GM23338 (cell line): ENCODE measurements around the gene FAM168A. TPM values are rescaled to one million over a fixed set of nuclear protein-coding genes. Genes with fewer than 3 reads are reported as not detected.

Experiments
- ATAC-seq: fragments of 200-7000 bp; cut with Tn5 transposase; 3 replicates; pipeline ENCODE4 v1.9.1; 2020
- DNase-seq: peaks from one replicate; pipeline ENCODE4 v3.0.0-alpha.2; 2015; ENCODE audit warnings: low spot score
- H2AFZ ChIP-seq: fragments of 200-600 bp; sonication (generic); 2 replicates; pipeline ENCODE4 v1.8.0; 2016; ENCODE audit warnings: antibody characterized with exemption, mild to moderate bottlenecking, moderate library complexity
- H3F3A ChIP-seq: fragments of 200-600 bp; sonication (generic); replicated peaks from 2 replicates; pipeline ENCODE4 v1.8.0; 2017; ENCODE audit warnings: antibody characterized with exemption, mixed run types, low read depth
- H3K27ac ChIP-seq: fragments of 200-600 bp; sonication (generic); 2 replicates; pipeline ENCODE4 v1.6.1; 2016; ENCODE audit warnings: low read depth
- H3K27me3 ChIP-seq: fragments of 200-600 bp; sonication (generic); 2 replicates; pipeline ENCODE4 v1.8.0; 2016; ENCODE audit warnings: mild to moderate bottlenecking, mixed run types, moderate library complexity; ENCODE audit not compliant: insufficient read depth
- H3K36me3 ChIP-seq: fragments of 200-600 bp; sonication (generic); 2 replicates; pipeline ENCODE4 v1.8.0; 2016; ENCODE audit warnings: mild to moderate bottlenecking; ENCODE audit not compliant: insufficient read depth
- H3K4me1 ChIP-seq: fragments of 200-600 bp; sonication (generic); 2 replicates; pipeline ENCODE4 v1.8.0; 2016; ENCODE audit warnings: mild to moderate bottlenecking, moderate library complexity; ENCODE audit not compliant: insufficient read depth
- H3K4me2 ChIP-seq: fragments of 200-600 bp; sonication (generic); 2 replicates; pipeline ENCODE4 v1.7.1; 2017; ENCODE audit warnings: mixed run types
- H3K4me3 ChIP-seq: fragments of 200-600 bp; sonication (generic); 2 replicates; pipeline ENCODE4 v1.6.1; 2016; ENCODE audit warnings: mixed run types
- H3K79me2 ChIP-seq: fragments of 200-600 bp; sonication (generic); replicated peaks from 2 replicates; pipeline ENCODE4 v1.8.0; 2017; ENCODE audit warnings: mild to moderate bottlenecking; ENCODE audit not compliant: insufficient read depth
- H3K9me2 ChIP-seq: fragments of 200-600 bp; sonication (generic); 2 replicates; pipeline ENCODE4 v1.8.0; 2017; ENCODE audit not compliant: insufficient read depth
- H4K20me1 ChIP-seq: fragments of 200-600 bp; sonication (generic); replicated peaks from 2 replicates; pipeline ENCODE4 v1.8.0; 2017; ENCODE audit warnings: mild to moderate bottlenecking; ENCODE audit not compliant: insufficient read depth
- H3K27ac Mint-ChIP-seq: 2 replicates; pipeline ENCODE4 v1.8.0; 2020; ENCODE audit warnings: inconsistent platforms, mild to moderate bottlenecking, moderate library complexity, mixed read lengths
- H3K27me3 Mint-ChIP-seq: 3 replicates; pipeline ENCODE4 v1.8.0; 2022; ENCODE audit warnings: low read depth, mild to moderate bottlenecking, moderate library complexity, mixed read lengths, inconsistent platforms; ENCODE audit not compliant: insufficient read depth, poor library complexity
- H3K36me3 Mint-ChIP-seq: 3 replicates; pipeline ENCODE4 v1.8.0; 2021; ENCODE audit warnings: low read depth, mild to moderate bottlenecking, inconsistent platforms, moderate library complexity, mixed read lengths
- H3K4me1 Mint-ChIP-seq: 3 replicates; pipeline ENCODE4 v1.8.0; 2020; ENCODE audit warnings: mild to moderate bottlenecking, inconsistent platforms, mixed read lengths
- H3K4me3 Mint-ChIP-seq: 3 replicates; pipeline ENCODE4 v1.8.0; 2021; ENCODE audit warnings: moderate library complexity, mild to moderate bottlenecking, inconsistent platforms, mixed read lengths
- H3K9me3 Mint-ChIP-seq: 3 replicates; pipeline ENCODE4 v1.8.0; 2020; ENCODE audit warnings: moderate library complexity, mild to moderate bottlenecking, inconsistent platforms, mixed read lengths
- CREB1 ChIP-seq: fragments of 250-450 bp; sonication (Bioruptor Pico); IDR thresholded peaks from 2 replicates; pipeline ENCODE4 v1.5.0; 2020; ENCODE audit warnings: low read depth, mild to moderate bottlenecking, moderate library complexity
- JUNB ChIP-seq: IDR thresholded peaks from one replicate; pipeline ENCODE4 v1.6.1; 2016; ENCODE audit warnings: antibody characterized with exemption; ENCODE audit not compliant: unreplicated experiment
- STAT1 ChIP-seq: IDR thresholded peaks from one replicate; pipeline ENCODE4 v1.6.1; 2016; ENCODE audit warnings: antibody characterized with exemption; ENCODE audit not compliant: unreplicated experiment
- ZNF114 ChIP-seq: fragments of 250-450 bp; sonication (Bioruptor Pico); IDR thresholded peaks from 2 replicates; pipeline ENCODE4 v1.5.0; 2020; ENCODE audit warnings: mild to moderate bottlenecking, moderate library complexity
- ZNF331 ChIP-seq: fragments of 250-450 bp; sonication (Bioruptor Pico); IDR thresholded peaks from 2 replicates; pipeline ENCODE4 v1.5.0; 2020; ENCODE audit warnings: low read depth, mild to moderate bottlenecking, moderate library complexity
- ZNF462 ChIP-seq: fragments of 250-450 bp; sonication (Bioruptor Pico); IDR thresholded peaks from 2 replicates; pipeline ENCODE4 v1.5.0; 2020; ENCODE audit warnings: mild to moderate bottlenecking, moderate library complexity
- polyA plus RNA-seq: library from polyadenylated mRNA; unstranded; fragments of >200 nt; fragmentation: Nextera tagmentation; extraction: Ambion mirVana; gene quantifications from 2 replicates; pipeline ENCODE4 v1.2.1, GENCODE V29; 2016
- total RNA-seq: library from RNA; depleted of rRNA; stranded (reverse); fragments of >200 nt; shearing (Covaris generic); gene quantifications from 2 replicates; pipeline ENCODE4 v1.2.3, GENCODE V29; 2014

Gene FAM168A
- total and polyA plus RNA-seq, 2 experiments from 2014 or later = 8.0 to 20.3 TPM

GRCh38 chr11:73614591-73614990 lies 16.7 kb upstream of the FAM168A start:
- Histone ChIP-seq H3K4me2 (no peak overlapping the region), H3K36me3 (no peaks in the 10 kb centered on the region), H2AFZ (no peak overlapping the region), H3K4me1 (no peaks in the 10 kb centered on the region), H3K27ac (no peak overlapping the region), H3F3A (no peaks in the 10 kb centered on the region), H3K27me3 (no peaks in the 10 kb centered on the region), H3K79me2 (no peaks in the 10 kb centered on the region), H3K9me2 (no peaks in the 10 kb centered on the region), H3K4me3 (no peak overlapping the region), H4K20me1 (no peaks in the 10 kb centered on the region; the same call in 1 of the 2 replicates)
- Mint-ChIP-seq H3K27me3 (peaks cover 7% of the 10 kb centered on the region), H3K4me3 (no peak overlapping the region), H3K27ac (no peak overlapping the region), H3K36me3 (no peaks in the 10 kb centered on the region), H3K4me1 (0 out of 3 replicates have a peak, but pooled peaks cover 2% of the 10 kb centered on the region), H3K9me3 (no peaks in the 10 kb centered on the region)
- no peak for ATAC-seq
- TF ChIP-seq ZNF114 (no peak), STAT1 (no peak), ZNF331 (no peak), ZNF462 (CRISPR knock-in tag) (no peak), CREB1 (CRISPR knock-in tag) (no peak)
- DNase-seq = no peak

DNA sequence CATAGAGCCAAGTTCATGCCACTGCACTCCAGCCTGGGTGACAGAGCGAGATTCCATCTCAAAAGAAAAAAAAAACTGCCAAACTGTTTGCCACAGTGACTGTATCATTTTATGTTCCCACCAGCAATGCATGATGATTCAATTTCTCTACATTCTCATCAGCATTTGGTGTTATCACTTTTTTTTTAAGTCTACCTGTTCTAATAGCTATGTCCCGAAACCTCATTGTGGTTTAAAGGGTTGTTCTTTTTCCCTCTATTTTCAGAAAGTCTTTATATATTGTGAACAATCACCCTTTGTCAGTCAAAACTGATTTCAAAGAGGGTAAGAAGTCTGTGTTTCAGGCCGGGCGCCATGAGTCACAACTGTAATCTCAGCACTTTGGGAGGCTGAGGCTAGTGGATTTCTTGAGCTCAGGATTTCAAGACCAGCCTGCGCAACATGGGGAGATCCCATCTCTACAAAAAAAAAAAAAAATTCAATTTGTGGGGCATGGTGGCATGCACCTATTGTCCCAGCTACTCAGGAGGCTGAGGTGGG lies 14.8 kb upstream of the FAM168A start:
- H3K4me2 ChIP-seq = no peak overlapping the region

More for the DNA sequence above, 14.8 kb upstream of the FAM168A start:
- no peaks in the 10 kb centered on the region for H3K36me3 ChIP-seq
- DNase-seq = no peak
- Mint-ChIP-seq H3K27me3 (peaks cover 7% of the 10 kb centered on the region), H3K27ac (no peak overlapping the region), H3K9me3 (no peaks in the 10 kb centered on the region), H3K36me3 (no peaks in the 10 kb centered on the region), H3K4me3 (no peak overlapping the region), H3K4me1 (0 out of 3 replicates have a peak, but pooled peaks cover 4% of the 10 kb centered on the region)
- H3K4me3 ChIP-seq = no peak overlapping the region
- H3K27me3 ChIP-seq = no peaks in the 10 kb centered on the region
- H3K9me2 ChIP-seq = no peaks in the 10 kb centered on the region
- H4K20me1 ChIP-seq = no peaks in the 10 kb centered on the region; the same call in 1 of the 2 replicates
- no peaks in the 10 kb centered on the region for H3K79me2 ChIP-seq
- H3F3A ChIP-seq = no peaks in the 10 kb centered on the region
- no peaks in the 10 kb centered on the region for H3K4me1 ChIP-seq
- no peak overlapping the region for H2AFZ ChIP-seq
- ATAC-seq = no peak
- TF ChIP-seq JUNB = no peak
- H3K27ac ChIP-seq = no peak overlapping the region
